ENCODE measurements around the gene RAP1B. TPM values are rescaled to one million over a fixed set of nuclear protein-coding genes. Genes with fewer than 3 reads are reported as not detected.
A peak's percentile ranks its signal among the peaks of the same experiment; 100 is the strongest.

Gene RAP1B
- total and polyA plus RNA-seq, 4 experiments from 2014 or later, result 193 to 542 (median 314) TPM

- Mint-ChIP-seq H3K4me1 (peaks cover 58 to 93% (median 78%) of the 10 kb centered on the region in 4 donors), H3K27me3 (no peaks in the 10 kb centered on the region), H3K4me3 (peak overlapping the region in 7 of 8 donors; percentile 0 to 82 (median 44)), H3K27ac (peak overlapping the region in 6 of 7 donors; percentile 9 to 81 (median 59)), H3K36me3 (peaks cover 30 to 48% of the 10 kb centered on the region in 2 donors), H3K9me3 (peaks cover 0 to 4% (median under 1%) of the 10 kb centered on the region in 8 donors)
- Histone ChIP-seq H3K27me3 (ENCODE audit: insufficient read depth, low read length) (no peaks in the 10 kb centered on the region), H3K36me3 (ENCODE audit: insufficient read depth, low read length) (peaks cover 12% of the 10 kb centered on the region), H3K9me3 (ENCODE audit: control insufficient read depth in 1 of 2, low read length in 2 of 2) (no peaks in the 10 kb centered on the region), H3K27ac (ENCODE audit: low read depth, low read length) (no peak overlapping the region), H3K4me3 (ENCODE audit: low read length in 2 of 2) (peak overlapping the region in 1 of 2 donors; percentile 32), H3K4me1 (ENCODE audit: insufficient read depth, low read length) (peaks cover 91% of the 10 kb centered on the region)
- ChIA-PET CTCF (ENCODE audit: partially characterized antibody) (interaction anchor here (1.2 to 1.5 kb wide), 2 partner anchors 265 to 399 kb away, joined by 4 read pairs; no protein-coding TSS in a partner anchor), POLR2A (ENCODE audit: partially characterized antibody) (interaction anchor here (10.0 kb wide), 1 partner anchor 11 kb away, joined by 66 read pairs; the partner anchor contains the start of gene RAP1B)
- no peak for DNase-seq
- intact Hi-C loops (cut with micrococcal nuclease), result loop anchor here (2.0 kb wide), 1 partner anchor 17 kb away; no protein-coding TSS in a partner anchor
Measured at GRCh38 chr12:68622250-68622649, 11.6 kb downstream of the RAP1B start.

DNA sequence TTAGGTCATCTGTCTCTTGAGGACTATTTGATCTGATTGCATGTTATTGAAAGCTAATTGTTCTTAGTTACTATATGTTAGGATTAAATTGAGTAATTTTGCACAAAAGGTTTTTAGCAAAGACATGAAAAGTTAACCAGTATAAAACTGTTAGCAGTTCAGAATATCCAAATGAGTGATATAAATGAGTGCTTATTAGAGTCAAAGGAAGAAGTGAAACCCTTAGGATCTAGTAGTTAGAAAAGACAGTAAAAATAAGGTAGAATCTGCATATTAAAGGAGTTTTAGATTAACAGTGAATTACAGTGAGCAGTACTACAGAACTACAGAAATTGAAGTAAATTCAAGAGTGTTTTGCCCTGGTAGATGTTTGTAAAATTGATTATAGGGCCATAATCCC lies 12.4 kb downstream of the RAP1B start:
- ChIA-PET POLR2A (ENCODE audit: partially characterized antibody) (interaction anchor here (10.0 kb wide), 1 partner anchor 11 kb away, joined by 66 read pairs; the partner anchor contains the start of gene RAP1B), CTCF (ENCODE audit: partially characterized antibody) (no interaction called here)
- peaks cover 38 to 52% of the 10 kb centered on the region in 2 donors for H3K36me3 Mint-ChIP-seq
- Histone ChIP-seq H3K4me3 (ENCODE audit: low read length in 2 of 2) (no peak overlapping the region), H3K27me3 (ENCODE audit: insufficient read depth, low read length) (no peaks in the 10 kb centered on the region), H3K4me1 (ENCODE audit: insufficient read depth, low read length) (peaks cover 87% of the 10 kb centered on the region), H3K9me3 (ENCODE audit: control insufficient read depth in 1 of 2, low read length in 2 of 2) (peaks cover 0 to 3% of the 10 kb centered on the region in 2 donors), H3K36me3 (ENCODE audit: insufficient read depth, low read length) (peaks cover 20% of the 10 kb centered on the region), H3K27ac (ENCODE audit: low read depth, low read length) (no peak overlapping the region)
- intact Hi-C loops (cut with micrococcal nuclease), result loop anchor here (2.0 kb wide), 1 partner anchor 16 kb away; no protein-coding TSS in a partner anchor
- peaks cover 2 to 12% (median 3%) of the 10 kb centered on the region in 8 donors for H3K9me3 Mint-ChIP-seq
- peak overlapping the region in 6 of 7 donors; percentile 14 to 75 (median 62) for H3K27ac Mint-ChIP-seq
- no peaks in the 10 kb centered on the region for H3K27me3 Mint-ChIP-seq
- H3K4me3 Mint-ChIP-seq, result peak overlapping the region in 5 of 8 donors; percentile 1 to 55 (median 29)
- H3K4me1 Mint-ChIP-seq, result peaks cover 55 to 95% (median 78%) of the 10 kb centered on the region in 4 donors
- no peak for DNase-seq

DNA sequence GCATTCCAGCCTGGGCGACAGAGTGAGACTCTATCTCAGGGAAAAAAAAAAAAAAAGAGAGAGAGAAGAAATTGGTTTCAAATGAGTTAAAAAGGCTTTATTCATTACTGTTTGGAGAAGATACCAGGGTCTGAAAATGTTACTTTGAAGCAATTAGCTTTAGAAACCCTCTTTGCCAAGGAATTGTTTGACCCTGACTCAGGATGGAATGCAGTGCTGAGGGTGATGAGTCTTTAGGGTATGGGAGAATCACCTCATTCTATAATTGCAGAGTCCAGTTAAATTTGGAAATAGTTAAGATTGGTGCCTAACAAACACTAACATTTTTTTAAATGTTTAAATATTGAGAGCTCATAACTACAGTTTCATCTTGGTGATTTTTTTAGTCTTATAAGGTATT lies 13.3 kb downstream of the RAP1B start:
- peaks cover 0 to 4% of the 10 kb centered on the region in 2 donors for H3K9me3 ChIP-seq (ENCODE audit: control insufficient read depth in 1 of 2, low read length in 2 of 2)
- Mint-ChIP-seq H3K36me3 (peaks cover 39 to 49% of the 10 kb centered on the region in 2 donors), H3K9me3 (peaks cover 2 to 16% (median 3%) of the 10 kb centered on the region in 8 donors), H3K4me1 (peaks cover 52 to 92% (median 74%) of the 10 kb centered on the region in 4 donors), H3K27me3 (no peaks in the 10 kb centered on the region), H3K4me3 (peak overlapping the region in 5 of 8 donors; percentile 4 to 55 (median 21)), H3K27ac (peak overlapping the region in 4 of 7 donors; percentile 31 to 60 (median 52))
- no peaks in the 10 kb centered on the region for H3K27me3 ChIP-seq (ENCODE audit: insufficient read depth, low read length)
- intact Hi-C loops (cut with micrococcal nuclease), result loop anchor here (2.0 kb wide), 1 partner anchor 15 kb away; no protein-coding TSS in a partner anchor
- no peak overlapping the region for H3K27ac ChIP-seq (ENCODE audit: low read depth, low read length)
- POLR2A ChIA-PET (ENCODE audit: partially characterized antibody), result interaction anchor here (10.0 kb wide), 1 partner anchor 12 kb away, joined by 66 read pairs; the partner anchor contains the start of gene RAP1B
- CTCF ChIA-PET (ENCODE audit: partially characterized antibody), result interaction anchor here (0.9 to 1.2 kb wide), 2 partner anchors 9 to 184 kb away, joined by 3 read pairs; partner anchors contain the start of gene MDM2
- H3K4me1 ChIP-seq (ENCODE audit: insufficient read depth, low read length), result peaks cover 87% of the 10 kb centered on the region
- peaks cover 20% of the 10 kb centered on the region for H3K36me3 ChIP-seq (ENCODE audit: insufficient read depth, low read length)
- no peak overlapping the region for H3K4me3 ChIP-seq (ENCODE audit: low read length in 2 of 2)
- DNase-seq, result no peak

DNA sequence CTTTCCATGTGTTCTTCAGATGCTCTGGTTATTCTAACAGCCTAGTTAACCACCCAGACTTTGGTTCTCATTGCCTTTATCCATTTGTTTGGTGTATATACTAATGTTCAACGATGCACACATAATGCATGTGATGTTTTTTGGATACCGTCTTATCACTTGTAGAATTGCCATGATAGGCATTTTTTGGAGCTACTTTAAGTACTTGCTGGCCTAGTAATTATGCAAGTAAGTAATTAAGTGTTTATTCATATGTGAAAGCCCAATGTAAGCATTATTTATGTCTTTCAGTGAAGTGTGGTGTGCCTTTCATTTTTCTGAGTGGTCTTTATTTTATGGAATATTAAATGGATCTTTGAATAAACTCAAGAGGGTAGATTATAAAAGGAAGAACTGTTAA lies 14.2 kb downstream of the RAP1B start:
- Mint-ChIP-seq H3K27ac (peak overlapping the region in 2 of 7 donors; percentile 5 to 41), H3K36me3 (peaks cover 39 to 56% of the 10 kb centered on the region in 2 donors), H3K27me3 (no peaks in the 10 kb centered on the region), H3K4me3 (peak overlapping the region in 2 of 8 donors; percentile 24 to 25), H3K4me1 (peaks cover 53 to 92% (median 72%) of the 10 kb centered on the region in 4 donors), H3K9me3 (peaks cover 2 to 16% (median 3%) of the 10 kb centered on the region in 8 donors)
- no peak for DNase-seq
- Histone ChIP-seq H3K4me1 (ENCODE audit: insufficient read depth, low read length) (peaks cover 87% of the 10 kb centered on the region), H3K9me3 (ENCODE audit: control insufficient read depth in 1 of 2, low read length in 2 of 2) (peaks cover 0 to 4% of the 10 kb centered on the region in 2 donors), H3K27ac (ENCODE audit: low read depth, low read length) (no peak overlapping the region), H3K36me3 (ENCODE audit: insufficient read depth, low read length) (peaks cover 20% of the 10 kb centered on the region), H3K27me3 (ENCODE audit: insufficient read depth, low read length) (no peaks in the 10 kb centered on the region), H3K4me3 (ENCODE audit: low read length in 2 of 2) (no peak overlapping the region)
- POLR2A ChIA-PET (ENCODE audit: partially characterized antibody), result interaction anchor here (0.5 to 10.0 kb wide), 2 partner anchors 13 to 57 kb away, joined by 3 to 66 read pairs; partner anchors contain the start of gene RAP1B
- CTCF ChIA-PET (ENCODE audit: partially characterized antibody), result interaction anchor here (0.9 to 1.2 kb wide), 2 partner anchors 9 to 183 kb away, joined by 3 read pairs; partner anchors contain the start of gene MDM2
- intact Hi-C loops (cut with micrococcal nuclease), result no loop called here

DNA sequence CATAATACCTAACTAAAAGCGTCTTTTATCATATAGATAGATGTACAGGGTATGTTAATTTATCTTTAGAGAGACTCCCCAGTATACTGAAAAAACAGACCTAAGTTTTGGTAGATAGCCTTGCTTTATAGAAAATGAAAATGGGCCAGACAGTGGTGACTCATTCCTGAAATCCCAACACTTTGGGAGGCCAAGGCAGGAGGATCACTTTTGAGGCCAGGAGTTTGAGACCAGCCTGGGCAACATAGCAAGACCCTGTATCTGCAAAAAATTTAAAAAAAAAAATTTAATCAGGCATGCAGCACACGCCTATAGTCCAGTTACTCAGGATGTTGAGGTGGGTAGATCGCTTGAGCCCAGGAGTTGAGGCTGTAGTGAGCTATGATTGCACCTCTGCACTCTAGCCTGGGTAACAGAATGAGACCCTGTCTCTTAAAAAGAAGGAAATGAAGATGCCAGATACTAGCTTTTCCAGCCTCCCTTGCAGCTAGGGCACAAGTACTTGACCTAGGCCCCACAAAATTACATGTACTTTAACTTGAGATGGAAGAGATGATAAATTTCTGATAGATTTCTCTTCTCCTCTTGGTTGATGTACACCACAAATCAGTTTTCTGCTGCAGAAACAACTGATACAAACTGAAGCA lies 17.1 kb downstream of the RAP1B start:
- Histone ChIP-seq H3K27ac (ENCODE audit: low read depth, low read length) (no peak overlapping the region), H3K36me3 (ENCODE audit: insufficient read depth, low read length) (peaks cover 20% of the 10 kb centered on the region), H3K9me3 (ENCODE audit: control insufficient read depth in 1 of 2, low read length in 2 of 2) (peaks cover 0 to 4% of the 10 kb centered on the region in 2 donors), H3K27me3 (ENCODE audit: insufficient read depth, low read length) (no peaks in the 10 kb centered on the region), H3K4me1 (ENCODE audit: insufficient read depth, low read length) (peaks cover 89% of the 10 kb centered on the region), H3K4me3 (ENCODE audit: low read length in 2 of 2) (no peak overlapping the region)
- Mint-ChIP-seq H3K27me3 (no peaks in the 10 kb centered on the region), H3K36me3 (peaks cover 39 to 61% of the 10 kb centered on the region in 2 donors), H3K4me1 (peaks cover 47 to 90% (median 68%) of the 10 kb centered on the region in 4 donors), H3K4me3 (peak overlapping the region in 3 of 8 donors; percentile 5 to 61 (median 57)), H3K27ac (peak overlapping the region in 2 of 7 donors; percentile 56 to 63), H3K9me3 (peaks cover 2 to 16% (median 3%) of the 10 kb centered on the region in 8 donors)
- intact Hi-C loops (cut with micrococcal nuclease), result loop anchor here (2.0 kb wide), 1 partner anchor 13 kb away; no protein-coding TSS in a partner anchor
- CTCF ChIA-PET (ENCODE audit: partially characterized antibody), result no interaction called here
- POLR2A ChIA-PET (ENCODE audit: partially characterized antibody), result interaction anchor here (1.3 to 10.0 kb wide), 4 partner anchors 12 to 47 kb away, joined by 3 to 66 read pairs (median 6); partner anchors contain the start of gene RAP1B
- no peak for DNase-seq

GRCh38 chr12:68628698-68629097 lies 18.0 kb downstream of the RAP1B start:
- Histone ChIP-seq H3K4me3 (ENCODE audit: low read length in 2 of 2) (no peak overlapping the region), H3K4me1 (ENCODE audit: insufficient read depth, low read length) (peaks cover 89% of the 10 kb centered on the region), H3K27me3 (ENCODE audit: insufficient read depth, low read length) (no peaks in the 10 kb centered on the region), H3K9me3 (ENCODE audit: control insufficient read depth in 1 of 2, low read length in 2 of 2) (peaks cover 0 to 4% of the 10 kb centered on the region in 2 donors), H3K36me3 (ENCODE audit: insufficient read depth, low read length) (peaks cover 20% of the 10 kb centered on the region), H3K27ac (ENCODE audit: low read depth, low read length) (no peak overlapping the region)
- Mint-ChIP-seq H3K27ac (peak overlapping the region in 5 of 7 donors; percentile 32 to 70 (median 53)), H3K4me3 (peak overlapping the region in 7 of 8 donors; percentile 47 to 79 (median 68)), H3K36me3 (peaks cover 39 to 62% of the 10 kb centered on the region in 2 donors), H3K4me1 (peaks cover 47 to 90% (median 69%) of the 10 kb centered on the region in 4 donors), H3K27me3 (no peaks in the 10 kb centered on the region), H3K9me3 (peaks cover 2 to 16% (median 3%) of the 10 kb centered on the region in 8 donors)
- POLR2A ChIA-PET (ENCODE audit: partially characterized antibody), result interaction anchor here (2.1 to 10.0 kb wide), 2 partner anchors 13 to 17 kb away, joined by 7 to 66 read pairs; partner anchors contain the start of gene RAP1B
- intact Hi-C loops (cut with micrococcal nuclease), result loop anchor here (2.0 kb wide), 1 partner anchor 14 kb away; no protein-coding TSS in a partner anchor
- no peak for DNase-seq
- CTCF ChIA-PET (ENCODE audit: partially characterized antibody), result interaction anchor here (1.4 kb wide), 1 partner anchor 16 kb away, joined by 3 read pairs; no protein-coding TSS in a partner anchor
